Endothelial cell (in vitro differentiated cells): Measurements from ENCODE around the gene FGGY. TPM values are rescaled to one million over a fixed set of nuclear protein-coding genes. Genes with fewer than 3 reads are reported as not detected.
"Not testable (repeated sequence)": the region's sequence is repeated elsewhere in the genome, so short reads cannot be mapped to it uniquely, and the experiment has no call there.

Source experiments
- DNase-seq: peaks from one replicate; pipeline ENCODE4 v3.0.0; 2021; ENCODE audit warnings: low spot score
- H3K27ac Mint-ChIP-seq: one replicate; pipeline ENCODE4 v1.8.0; 2021; ENCODE audit warnings: mixed read lengths, inconsistent platforms; ENCODE audit not compliant: unreplicated experiment
- H3K27me3 Mint-ChIP-seq: one replicate; pipeline ENCODE4 v1.8.0; 2021; ENCODE audit warnings: mild to moderate bottlenecking, moderate library complexity, mixed read lengths, inconsistent platforms; ENCODE audit not compliant: unreplicated experiment
- H3K36me3 Mint-ChIP-seq: one replicate; pipeline ENCODE4 v1.8.0; 2021; ENCODE audit warnings: mild to moderate bottlenecking, low read depth, mixed read lengths, inconsistent platforms; ENCODE audit not compliant: unreplicated experiment
- H3K4me1 Mint-ChIP-seq: one replicate; pipeline ENCODE4 v1.8.0; 2021; ENCODE audit warnings: mild to moderate bottlenecking, mixed read lengths, inconsistent platforms; ENCODE audit not compliant: unreplicated experiment
- H3K4me3 Mint-ChIP-seq: one replicate; pipeline ENCODE4 v1.8.0; 2021; ENCODE audit warnings: mild to moderate bottlenecking, mixed read lengths, inconsistent platforms; ENCODE audit not compliant: unreplicated experiment
- H3K9me3 Mint-ChIP-seq: one replicate; pipeline ENCODE4 v1.8.0; 2021; ENCODE audit warnings: mixed read lengths, inconsistent platforms; ENCODE audit not compliant: unreplicated experiment
- total RNA-seq: library from RNA; stranded (reverse); fragmentation: NEBNext Ultra II Directional; extraction: Animal tissue kit (Norgen Biotek cat#: 25700); gene quantifications from one replicate; pipeline ENCODE4 v1.2.1, GENCODE V29; 2021; ENCODE audit not compliant: unreplicated experiment
- TF ChIP-seq, protein P1 (sequence below): fragments of 200-600 bp; sonication (generic); IDR thresholded peaks from one replicate; pipeline ENCODE4 v1.5.0; 2021; ENCODE audit warnings: antibody characterized with exemption; ENCODE audit not compliant: unreplicated experiment

FGGY gene
- total RNA-seq, 1 donor from 2014 or later, result 41.2 TPM

GRCh38 chr1:59601811-59602210 lies 304.9 kb downstream of the FGGY start:
- no peak for DNase-seq
- TF ChIP-seq, protein P1, sequence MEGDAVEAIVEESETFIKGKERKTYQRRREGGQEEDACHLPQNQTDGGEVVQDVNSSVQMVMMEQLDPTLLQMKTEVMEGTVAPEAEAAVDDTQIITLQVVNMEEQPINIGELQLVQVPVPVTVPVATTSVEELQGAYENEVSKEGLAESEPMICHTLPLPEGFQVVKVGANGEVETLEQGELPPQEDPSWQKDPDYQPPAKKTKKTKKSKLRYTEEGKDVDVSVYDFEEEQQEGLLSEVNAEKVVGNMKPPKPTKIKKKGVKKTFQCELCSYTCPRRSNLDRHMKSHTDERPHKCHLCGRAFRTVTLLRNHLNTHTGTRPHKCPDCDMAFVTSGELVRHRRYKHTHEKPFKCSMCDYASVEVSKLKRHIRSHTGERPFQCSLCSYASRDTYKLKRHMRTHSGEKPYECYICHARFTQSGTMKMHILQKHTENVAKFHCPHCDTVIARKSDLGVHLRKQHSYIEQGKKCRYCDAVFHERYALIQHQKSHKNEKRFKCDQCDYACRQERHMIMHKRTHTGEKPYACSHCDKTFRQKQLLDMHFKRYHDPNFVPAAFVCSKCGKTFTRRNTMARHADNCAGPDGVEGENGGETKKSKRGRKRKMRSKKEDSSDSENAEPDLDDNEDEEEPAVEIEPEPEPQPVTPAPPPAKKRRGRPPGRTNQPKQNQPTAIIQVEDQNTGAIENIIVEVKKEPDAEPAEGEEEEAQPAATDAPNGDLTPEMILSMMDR, result no peak
- no peak overlapping the region for H3K4me3 Mint-ChIP-seq
- no peaks in the 10 kb centered on the region for H3K36me3 Mint-ChIP-seq
- H3K27ac Mint-ChIP-seq, result no peak overlapping the region
- H3K9me3 Mint-ChIP-seq, result no peaks in the 10 kb centered on the region
- peaks cover 1% of the 10 kb centered on the region for H3K4me1 Mint-ChIP-seq
- no peaks in the 10 kb centered on the region for H3K27me3 Mint-ChIP-seq

DNA sequence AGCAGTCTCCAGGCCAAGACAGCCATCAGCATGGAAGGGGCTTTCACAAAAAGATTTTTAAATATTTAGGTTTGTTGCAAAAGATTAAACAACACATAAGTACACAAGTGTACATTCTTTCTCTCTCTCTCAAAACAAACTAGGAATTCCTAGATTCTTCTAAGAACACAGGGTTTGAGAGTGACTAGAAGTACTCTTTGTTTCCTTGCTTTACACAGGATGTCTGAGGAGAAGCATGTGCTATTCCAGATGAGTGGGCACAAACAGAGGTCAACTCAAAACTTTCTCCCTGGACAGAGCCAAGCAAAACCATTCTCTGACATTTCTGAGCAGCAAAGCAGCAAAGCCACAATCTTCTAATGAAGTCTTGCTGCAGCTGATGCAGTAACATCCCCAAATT lies 307.3 kb downstream of the FGGY start:
- H3K27me3 Mint-ChIP-seq, result no peaks in the 10 kb centered on the region
- no peak for DNase-seq

DNA sequence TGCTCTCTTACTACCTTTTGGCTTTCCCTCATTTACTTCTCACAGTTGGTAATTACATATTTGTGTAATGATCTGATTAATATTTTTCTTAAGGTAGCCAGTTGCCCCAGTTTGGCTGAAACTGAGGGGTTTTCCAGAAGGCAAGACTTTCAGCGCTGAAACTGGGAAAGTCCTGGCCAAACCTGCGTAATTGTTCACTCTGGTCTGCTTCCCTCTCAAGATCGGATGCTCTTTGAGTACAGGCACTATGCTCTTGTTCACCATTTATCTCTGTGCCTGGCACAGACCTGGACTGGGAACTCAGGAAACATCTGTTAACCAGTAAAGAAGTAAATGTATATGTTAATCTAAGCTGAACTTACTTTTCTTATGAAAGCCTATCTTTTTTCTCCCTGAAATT lies 308.3 kb downstream of the FGGY start:
- H3K4me3 Mint-ChIP-seq, result no peak overlapping the region
- H3K9me3 Mint-ChIP-seq, result peaks cover 4% of the 10 kb centered on the region
- H3K4me1 Mint-ChIP-seq, result no peaks in the 10 kb centered on the region
- DNase-seq, result no peak
- H3K36me3 Mint-ChIP-seq, result peaks cover 27% of the 10 kb centered on the region
- no peak overlapping the region for H3K27ac Mint-ChIP-seq
- H3K27me3 Mint-ChIP-seq, result no peaks in the 10 kb centered on the region
- TF ChIP-seq, protein P1, result no peak

More for the DNA sequence above, 307.3 kb downstream of the FGGY start:
- H3K36me3 Mint-ChIP-seq, result peaks cover 17% of the 10 kb centered on the region
- no peaks in the 10 kb centered on the region for H3K4me1 Mint-ChIP-seq
- TF ChIP-seq, protein P1, result no peak
- H3K4me3 Mint-ChIP-seq, result no peak overlapping the region
- no peak overlapping the region for H3K27ac Mint-ChIP-seq
- H3K9me3 Mint-ChIP-seq, result no peaks in the 10 kb centered on the region

DNA sequence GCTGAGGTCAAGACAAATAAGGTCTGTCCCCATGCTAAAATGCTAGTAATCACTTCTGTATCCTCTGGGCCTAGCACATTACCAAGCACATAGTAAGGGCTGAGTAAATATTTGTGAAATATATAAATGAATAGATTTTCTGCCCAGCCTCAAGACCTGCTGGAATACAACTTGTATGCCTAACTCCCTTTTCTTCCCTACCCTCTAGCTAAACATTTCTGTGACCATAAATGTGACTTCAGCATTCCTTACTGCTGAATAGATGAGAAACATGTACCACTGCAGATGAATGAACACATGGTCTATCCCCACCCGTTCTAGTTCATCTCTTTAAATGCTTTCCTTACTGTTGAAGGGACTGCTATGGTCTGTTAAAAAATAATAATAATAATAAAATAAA lies 308.9 kb downstream of the FGGY start:
- TF ChIP-seq, protein P1, result no peak
- H3K36me3 Mint-ChIP-seq, result peaks cover 32% of the 10 kb centered on the region
- no peak for DNase-seq

DNA sequence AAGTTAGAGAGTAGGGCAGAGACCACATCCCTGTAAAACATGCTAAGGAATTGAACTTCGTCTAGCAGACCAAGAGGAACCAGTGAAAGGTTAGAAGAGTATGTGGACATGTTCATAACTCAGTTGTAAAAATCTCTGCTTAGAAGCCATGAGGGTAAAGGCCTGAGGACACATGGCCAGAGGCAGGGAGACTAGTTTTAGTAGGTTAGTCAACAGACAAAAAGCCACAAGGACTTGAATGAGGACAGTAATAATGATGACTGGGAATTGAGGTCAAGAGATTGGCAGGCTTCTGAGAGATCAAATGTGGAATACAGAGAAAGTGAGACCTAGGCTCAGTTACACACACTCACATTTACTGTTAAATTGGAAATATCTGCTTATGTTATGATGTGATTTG lies 312.4 kb downstream of the FGGY start:
- peaks cover 1% of the 10 kb centered on the region for H3K4me1 Mint-ChIP-seq

More for the DNA sequence above, 308.9 kb downstream of the FGGY start:
- Mint-ChIP-seq H3K27ac (no peak overlapping the region), H3K9me3 (peaks cover 4% of the 10 kb centered on the region), H3K4me3 (no peak overlapping the region), H3K4me1 (no peaks in the 10 kb centered on the region), H3K27me3 (no peaks in the 10 kb centered on the region)

GRCh38 chr1:59610499-59610898 lies 313.6 kb downstream of the FGGY start:
- DNase-seq, H3K27ac Mint-ChIP-seq, H3K27me3 Mint-ChIP-seq, H3K4me3 Mint-ChIP-seq, H3K9me3 Mint-ChIP-seq, H3K4me1 Mint-ChIP-seq: not testable (repeated sequence)
- H3K36me3 Mint-ChIP-seq, result peaks cover 54% of the 10 kb centered on the region

More for the DNA sequence above, 312.4 kb downstream of the FGGY start:
- Mint-ChIP-seq H3K36me3 (peaks cover 50% of the 10 kb centered on the region), H3K4me3 (peak overlapping the region; percentile 33), H3K27me3 (no peaks in the 10 kb centered on the region), H3K9me3 (peaks cover 4% of the 10 kb centered on the region), H3K27ac (no peak overlapping the region)
- no peak for DNase-seq
- TF ChIP-seq, protein P1, result no peak
